Smooth muscle cell (in vitro differentiated cells): ENCODE data around the gene SMTN. TPM values are rescaled to one million over a fixed set of nuclear protein-coding genes. Genes with fewer than 3 reads are reported as not detected.

Experiments
- DNase-seq: peaks from one replicate; lab custom pipeline; 2025; ENCODE audit not compliant: unreplicated experiment; lab: John Stamatoyannopoulos, UW
- H2AFZ ChIP-seq: fragments of 200-600 bp; sonication (generic); 2 replicates; pipeline ENCODE4 v1.6.0; 2016; ENCODE audit warnings: antibody characterized with exemption, low read depth, mild to moderate bottlenecking
- H3F3A ChIP-seq: fragments of 200-600 bp; sonication (generic); 2 replicates; pipeline ENCODE4 v1.6.0; 2017; ENCODE audit warnings: antibody characterized with exemption, low read depth
- H3K27ac ChIP-seq: fragments of 200-600 bp; sonication (generic); 2 replicates; pipeline ENCODE4 v1.5.1; 2016; ENCODE audit warnings: low read depth, mild to moderate bottlenecking
- H3K27me3 ChIP-seq: fragments of 200-600 bp; sonication (generic); 2 replicates; pipeline ENCODE4 v1.6.1; 2016; ENCODE audit warnings: low read depth, mild to moderate bottlenecking
- H3K36me3 ChIP-seq: fragments of 200-600 bp; sonication (generic); 2 replicates; pipeline ENCODE4 v1.5.1; 2016; ENCODE audit warnings: low read depth
- H3K4me1 ChIP-seq: fragments of 200-600 bp; sonication (generic); 2 replicates; pipeline ENCODE4 v1.5.1; 2016; ENCODE audit warnings: low read depth
- H3K4me2 ChIP-seq: fragments of 200-600 bp; sonication (generic); 2 replicates; pipeline ENCODE4 v1.6.0; 2016; ENCODE audit warnings: mild to moderate bottlenecking
- H3K4me3 ChIP-seq: fragments of 200-600 bp; sonication (generic); 2 replicates; pipeline ENCODE4 v1.5.1; 2016; ENCODE audit warnings: mild to moderate bottlenecking
- H3K79me2 ChIP-seq: fragments of 200-600 bp; sonication (generic); 2 replicates; pipeline ENCODE4 v1.6.0; 2016; ENCODE audit warnings: low read depth, mild to moderate bottlenecking
- H3K9ac ChIP-seq: fragments of 200-600 bp; sonication (generic); 2 replicates; pipeline ENCODE4 v1.6.0; 2016; ENCODE audit warnings: low read depth
- H3K9me3 ChIP-seq: fragments of 200-600 bp; sonication (generic); replicated peaks from 2 replicates; pipeline ENCODE4 v1.5.1; 2016; ENCODE audit warnings: low read depth
- H4K20me1 ChIP-seq: fragments of 200-600 bp; sonication (generic); 2 replicates; pipeline ENCODE4 v1.6.0; 2016; ENCODE audit warnings: low read depth
- CTCF ChIP-seq: fragments of 200-600 bp; sonication (generic); IDR thresholded peaks from 2 replicates; pipeline ENCODE4 v1.5.1; 2017; ENCODE audit warnings: borderline replicate concordance, mild to moderate bottlenecking, antibody characterized with exemption; ENCODE audit not compliant: insufficient read depth, poor library complexity, severe bottlenecking
- WGBS: methylation state at CpG from one replicate; pipeline ENCODE4 v1.1.7; 2016; ENCODE audit warnings: low lambda C conversion rate; 5-methylcytosine and 5-hydroxymethylcytosine counted together
- polyA plus RNA-seq: library from polyadenylated mRNA; unstranded; fragments of >200 nt; fragmentation: Nextera tagmentation; extraction: Ambion mirVana; gene quantifications from 2 replicates; pipeline ENCODE4 v1.2.1, GENCODE V29; 2016
- total RNA-seq: library from RNA; depleted of rRNA; stranded (reverse); fragments of >200 nt; gene quantifications from 2 replicates; pipeline ENCODE4 v1.2.3, GENCODE V29; 2014

Gene SMTN
- total and polyA plus RNA-seq, 2 experiments from 2014 or later = 58.6 to 108 TPM

- 89% methylated on average over 2 of the region's 2 CpGs for WGBS
- Histone ChIP-seq H4K20me1 (no peaks in the 10 kb centered on the region), H3K79me2 (no peaks in the 10 kb centered on the region), H3K9ac (no peak overlapping the region), H3K4me2 (no peak overlapping the region), H2AFZ (no peak overlapping the region), H3K4me3 (no peak overlapping the region), H3K27ac (no peak overlapping the region), H3K36me3 (no peaks in the 10 kb centered on the region), H3K4me1 (no peaks in the 10 kb centered on the region), H3K27me3 (no peaks in the 10 kb centered on the region), H3K9me3 (no peaks in the 10 kb centered on the region), H3F3A (no peaks in the 10 kb centered on the region)
- TF ChIP-seq CTCF = no peak
- DNase-seq = no peak
These were observed 49.8 kb downstream of the SMTN start for GRCh38 chr22:31130873-31131272.

DNA sequence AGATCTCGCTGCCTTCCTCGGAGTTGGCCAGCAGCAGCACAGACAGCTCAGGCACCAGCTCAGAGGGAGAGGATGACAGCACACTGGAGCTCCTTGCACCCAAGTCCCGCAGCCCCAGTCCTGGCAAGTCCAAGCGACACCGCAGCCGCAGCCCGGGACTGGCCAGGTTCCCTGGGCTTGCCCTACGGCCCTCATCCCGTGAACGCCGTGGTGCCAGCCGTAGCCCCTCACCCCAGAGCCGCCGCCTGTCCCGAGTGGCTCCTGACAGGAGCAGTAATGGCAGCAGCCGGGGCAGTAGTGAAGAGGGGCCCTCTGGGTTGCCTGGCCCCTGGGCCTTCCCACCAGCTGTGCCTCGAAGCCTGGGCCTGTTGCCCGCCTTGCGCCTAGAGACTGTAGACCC, 52.8 kb downstream of the SMTN start:
- H4K20me1 ChIP-seq = no peaks in the 10 kb centered on the region
- peaks cover 5% of the 10 kb centered on the region for H3K27me3 ChIP-seq
- no peaks in the 10 kb centered on the region for H3K79me2 ChIP-seq
- no peak overlapping the region for H3K27ac ChIP-seq
- H3K9me3 ChIP-seq = no peaks in the 10 kb centered on the region
- no peak overlapping the region for H2AFZ ChIP-seq
- no peak overlapping the region for H3K4me2 ChIP-seq
- 97% methylated on average over 19 of the region's 19 CpGs for WGBS
- no peaks in the 10 kb centered on the region for H3K36me3 ChIP-seq
- no peak overlapping the region for H3K9ac ChIP-seq
- no peak for TF ChIP-seq CTCF
- H3K4me3 ChIP-seq = no peak overlapping the region
- H3K4me1 ChIP-seq = no peaks in the 10 kb centered on the region
- no peak for DNase-seq
- no peaks in the 10 kb centered on the region for H3F3A ChIP-seq

DNA sequence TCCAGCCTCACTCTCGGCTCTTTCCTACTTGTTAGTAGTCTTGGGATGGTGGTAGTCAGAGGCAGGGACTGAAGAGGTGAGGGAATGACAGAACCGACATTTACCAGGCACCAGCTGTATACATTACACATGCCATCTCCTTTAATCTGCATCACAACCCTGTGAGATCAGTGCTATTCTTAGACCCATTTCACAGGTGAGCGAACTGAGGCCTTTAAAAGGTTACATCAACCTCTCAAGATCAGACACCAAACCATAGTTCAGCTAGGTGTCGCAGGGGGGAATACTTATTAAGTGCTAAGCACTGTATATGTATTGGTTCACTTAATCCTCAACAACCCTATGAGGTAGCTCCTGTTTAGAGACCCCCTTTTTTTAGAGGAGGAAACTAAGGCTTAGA, 53.6 kb downstream of the SMTN start:
- no peaks in the 10 kb centered on the region for H4K20me1 ChIP-seq
- H3K9me3 ChIP-seq = no peaks in the 10 kb centered on the region
- WGBS = 94% methylated on average over 4 of the region's 4 CpGs
- no peak overlapping the region for H3K9ac ChIP-seq
- H2AFZ ChIP-seq = no peak overlapping the region
- H3K27me3 ChIP-seq = peaks cover 13% of the 10 kb centered on the region
- H3K27ac ChIP-seq = no peak overlapping the region
- no peak overlapping the region for H3K4me2 ChIP-seq
- no peak overlapping the region for H3K4me3 ChIP-seq
- no peaks in the 10 kb centered on the region for H3F3A ChIP-seq
- DNase-seq = no peak
- no peaks in the 10 kb centered on the region for H3K79me2 ChIP-seq
- TF ChIP-seq CTCF = no peak
- no peaks in the 10 kb centered on the region for H3K4me1 ChIP-seq
- no peaks in the 10 kb centered on the region for H3K36me3 ChIP-seq

GRCh38 chr22:31135706-31136105, 54.6 kb downstream of the SMTN start:
- no peaks in the 10 kb centered on the region for H3K36me3 ChIP-seq
- no peak overlapping the region for H3K4me3 ChIP-seq
- H4K20me1 ChIP-seq = no peaks in the 10 kb centered on the region
- no peak for DNase-seq
- no peak for TF ChIP-seq CTCF
- 88% methylated on average over 6 of the region's 6 CpGs for WGBS
- H3K4me2 ChIP-seq = no peak overlapping the region
- H3K79me2 ChIP-seq = no peaks in the 10 kb centered on the region
- no peak overlapping the region for H3K27ac ChIP-seq
- no peak overlapping the region for H3K9ac ChIP-seq
- no peaks in the 10 kb centered on the region for H3F3A ChIP-seq
- H3K4me1 ChIP-seq = peaks cover 6% of the 10 kb centered on the region
- H3K9me3 ChIP-seq = no peaks in the 10 kb centered on the region
- peaks cover 23% of the 10 kb centered on the region for H3K27me3 ChIP-seq
- no peak overlapping the region for H2AFZ ChIP-seq
